NCI-H2081 (cell line): ENCODE data around the gene MSX2.

Experiments used
- DNase-seq, 2 experiments: peaks; one replicate each; lab custom pipeline; 2025; lab: John Stamatoyannopoulos, UW

Gene MSX2

GRCh38 chr5:174718880-174719610 lies 5.3 kb upstream of the MSX2 start:
- DNase-seq: no peak

GRCh38 chr5:174719793-174720611 lies 4.4 kb upstream of the MSX2 start:
- no peak for DNase-seq

GRCh38 chr5:174720612-174721529 lies 3.5 kb upstream of the MSX2 start:
- no peak for DNase-seq

GRCh38 chr5:174721530-174722432 lies 2.6 kb upstream of the MSX2 start:
- DNase-seq: no peak

- no peak for DNase-seq
These were observed 1.9 kb upstream of the MSX2 start for GRCh38 chr5:174722500-174722899.

GRCh38 chr5:174723315-174723978 lies 935 bp upstream of the MSX2 start:
- DNase-seq: no peak

GRCh38 chr5:174723979-174724483 lies 351 bp upstream of the MSX2 start:
- DNase-seq: no peak

GRCh38 chr5:174725261-174725990 lies 1.0 kb downstream of the MSX2 start:
- no peak for DNase-seq

- no peak for DNase-seq
These were observed 1.7 kb downstream of the MSX2 start for GRCh38 chr5:174725991-174726601.

- no peak for DNase-seq
These were observed 2.8 kb downstream of the MSX2 start for GRCh38 chr5:174726916-174727793.

- no peak for DNase-seq
These were observed 3.7 kb downstream of the MSX2 start for GRCh38 chr5:174727794-174728680.

GRCh38 chr5:174729075-174729680 lies 4.8 kb downstream of the MSX2 start:
- DNase-seq: no peak

- DNase-seq: no peak
These were observed 7.0 kb downstream of the MSX2 start for GRCh38 chr5:174731214-174732035.

- no peak for DNase-seq
These were observed 7.9 kb downstream of the MSX2 start for GRCh38 chr5:174732036-174733020.
